GOT3 (cell line): ENCODE measurements around the gene PDZRN3.

Source experiments
- DNase-seq: peaks from one replicate; lab custom pipeline; 2025; ENCODE audit warnings: mixed read lengths; lab: John Stamatoyannopoulos, UW

The PDZRN3 gene

GRCh38 chr3:73556520-73557372 is 68.0 kb downstream of the PDZRN3 start:
- no peak for DNase-seq

GRCh38 chr3:73555076-73555475 is 69.7 kb downstream of the PDZRN3 start:
- no peak for DNase-seq

GRCh38 chr3:73552700-73553099 is 72.0 kb downstream of the PDZRN3 start:
- no peak for DNase-seq

GRCh38 chr3:73550032-73550431 is 74.7 kb downstream of the PDZRN3 start:
- DNase-seq: no peak

- no peak for DNase-seq
Observed at GRCh38 chr3:73549051-73549600, 75.6 kb downstream of the PDZRN3 start.

- no peak for DNase-seq
Observed at GRCh38 chr3:73548436-73548835, 76.3 kb downstream of the PDZRN3 start.

GRCh38 chr3:73547427-73548248 is 77.1 kb downstream of the PDZRN3 start:
- DNase-seq: no peak

- no peak for DNase-seq
Observed at GRCh38 chr3:73546961-73547360, 77.8 kb downstream of the PDZRN3 start.

GRCh38 chr3:73543412-73543811 is 81.3 kb downstream of the PDZRN3 start:
- DNase-seq: no peak

- no peak for DNase-seq
Observed at GRCh38 chr3:73542136-73542535, 82.6 kb downstream of the PDZRN3 start.

GRCh38 chr3:73540969-73541740 is 83.6 kb downstream of the PDZRN3 start:
- no peak for DNase-seq

- no peak for DNase-seq
Observed at GRCh38 chr3:73538486-73538885, 86.3 kb downstream of the PDZRN3 start.

GRCh38 chr3:73536952-73537351 is 87.8 kb downstream of the PDZRN3 start:
- no peak for DNase-seq

GRCh38 chr3:73536336-73536895 is 88.3 kb downstream of the PDZRN3 start:
- DNase-seq: no peak

GRCh38 chr3:73535931-73536330 is 88.8 kb downstream of the PDZRN3 start:
- no peak for DNase-seq

- DNase-seq: no peak
Observed at GRCh38 chr3:73535137-73535536, 89.6 kb downstream of the PDZRN3 start.

GRCh38 chr3:73530022-73530396 is 94.7 kb downstream of the PDZRN3 start:
- no peak for DNase-seq

GRCh38 chr3:73529308-73530021 is 95.3 kb downstream of the PDZRN3 start:
- DNase-seq: no peak

- no peak for DNase-seq
Observed at GRCh38 chr3:73525591-73525990, 99.2 kb downstream of the PDZRN3 start.

- DNase-seq: no peak
Observed at GRCh38 chr3:73523661-73524060, 101.1 kb downstream of the PDZRN3 start.

GRCh38 chr3:73521734-73522336 is 102.9 kb downstream of the PDZRN3 start:
- DNase-seq: no peak
